HG03439 (cell line): ENCODE results near the gene MGRN1.

Source experiments
- ATAC-seq: cut with Tn5 transposase; IDR thresholded peaks from one replicate; pipeline ENCODE4 v1.9.1; 2021; ENCODE audit warnings: mild to moderate bottlenecking, moderate library complexity; ENCODE audit not compliant: unreplicated experiment

Gene MGRN1

DNA sequence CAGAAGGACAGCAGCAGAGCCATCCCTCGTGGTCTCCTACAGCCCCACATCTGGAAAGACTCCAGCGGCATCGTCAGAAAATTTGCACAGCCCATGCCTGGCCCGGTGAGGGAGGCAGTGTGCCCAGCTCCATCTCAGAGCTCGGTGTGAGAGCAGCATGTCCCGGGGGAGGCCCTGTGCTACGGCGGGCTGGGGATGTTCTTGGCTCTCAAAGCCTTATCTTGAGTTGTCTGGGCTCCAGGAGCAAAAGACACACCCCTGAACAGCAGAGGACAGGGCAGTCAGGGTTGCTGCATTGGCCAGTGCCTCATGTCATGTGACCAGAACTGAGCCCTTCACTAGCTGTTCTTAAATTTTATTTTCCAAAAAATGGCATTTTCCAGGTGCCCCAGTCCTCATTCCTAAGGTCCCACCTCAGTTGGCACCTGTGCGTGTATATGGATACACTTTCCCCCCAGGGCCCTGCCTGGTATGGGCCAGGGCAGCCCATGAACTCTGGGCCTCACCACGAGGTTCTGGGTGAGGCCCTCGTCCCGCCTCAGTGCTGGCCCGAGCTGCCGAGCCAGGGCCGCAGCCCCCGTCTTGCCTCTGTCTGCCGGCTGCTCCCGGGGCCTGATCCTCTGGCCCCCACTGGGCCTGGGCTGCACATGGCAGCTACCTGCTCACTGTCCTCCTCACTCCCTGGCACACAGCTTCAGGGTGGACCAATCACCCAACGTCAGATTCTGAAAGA lies 71.7 kb downstream of the MGRN1 start:
- ATAC-seq = no peak

DNA sequence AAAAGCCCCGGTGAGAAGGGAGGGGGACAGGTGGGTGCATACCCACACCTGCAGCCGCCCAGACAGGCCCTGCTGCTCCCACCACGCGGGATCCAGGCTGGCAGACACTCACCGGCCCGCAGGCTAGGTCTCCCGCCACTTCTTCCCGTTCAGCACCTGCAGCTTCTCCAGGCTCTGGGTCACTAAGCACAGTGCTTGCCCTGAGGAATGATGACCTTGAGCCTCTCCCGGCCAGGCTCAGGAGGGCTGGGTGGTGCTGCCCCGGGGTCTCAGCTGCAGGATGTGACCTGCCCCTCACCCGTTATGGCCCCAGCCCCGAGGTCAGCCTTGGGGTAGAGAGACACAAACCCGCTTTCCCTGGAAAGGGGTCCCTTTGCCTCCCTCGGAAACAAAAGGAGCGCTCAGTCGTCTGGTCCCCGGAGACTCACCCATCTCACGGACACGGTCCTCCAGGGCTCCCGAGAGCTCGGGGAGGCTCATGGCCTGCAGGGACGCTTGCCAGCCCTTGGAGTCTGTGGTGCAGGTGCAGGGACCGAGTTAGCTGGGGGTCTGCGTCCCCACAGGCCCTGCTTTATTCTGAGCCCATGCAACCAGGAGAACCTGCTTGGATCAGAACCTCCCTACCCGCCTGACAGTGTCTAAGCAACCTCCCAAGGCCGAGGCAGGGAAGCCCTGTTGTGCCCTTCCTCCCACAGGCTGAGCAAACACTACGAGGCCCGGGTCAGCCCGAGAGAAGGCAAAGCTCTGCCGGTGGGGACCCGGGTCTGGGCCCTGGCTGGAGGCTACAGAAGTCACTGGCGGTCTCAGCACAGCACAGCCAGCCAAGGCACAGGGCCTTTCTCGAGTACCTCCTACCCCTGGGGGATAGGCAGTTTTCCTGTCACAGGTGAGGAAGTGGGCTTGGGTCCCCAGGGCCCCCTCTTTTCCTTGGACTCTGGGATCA lies 72.5 kb downstream of the MGRN1 start:
- no peak for ATAC-seq

DNA sequence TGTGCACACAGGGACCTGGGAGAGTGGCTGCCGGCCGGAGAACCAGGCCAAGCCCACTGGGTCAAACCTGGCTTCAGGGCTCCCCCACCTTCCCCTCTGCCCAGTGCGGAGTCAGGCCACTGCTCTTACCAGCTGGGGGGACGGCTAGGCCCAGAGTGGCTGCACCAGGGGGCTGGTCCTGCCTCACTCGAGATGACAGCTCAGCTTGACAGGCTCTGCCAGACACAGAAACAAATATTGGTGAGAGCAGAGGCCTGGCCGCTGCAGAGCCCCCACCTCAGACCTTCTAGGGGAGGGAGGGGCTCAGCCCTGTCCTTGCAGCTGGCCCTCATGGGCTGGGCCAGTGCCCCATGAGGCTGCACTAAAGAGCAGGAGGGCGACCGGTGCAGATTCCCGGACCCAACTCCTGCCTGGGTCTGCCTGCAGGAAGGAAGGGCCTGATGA lies 73.2 kb downstream of the MGRN1 start:
- ATAC-seq = no peak

DNA sequence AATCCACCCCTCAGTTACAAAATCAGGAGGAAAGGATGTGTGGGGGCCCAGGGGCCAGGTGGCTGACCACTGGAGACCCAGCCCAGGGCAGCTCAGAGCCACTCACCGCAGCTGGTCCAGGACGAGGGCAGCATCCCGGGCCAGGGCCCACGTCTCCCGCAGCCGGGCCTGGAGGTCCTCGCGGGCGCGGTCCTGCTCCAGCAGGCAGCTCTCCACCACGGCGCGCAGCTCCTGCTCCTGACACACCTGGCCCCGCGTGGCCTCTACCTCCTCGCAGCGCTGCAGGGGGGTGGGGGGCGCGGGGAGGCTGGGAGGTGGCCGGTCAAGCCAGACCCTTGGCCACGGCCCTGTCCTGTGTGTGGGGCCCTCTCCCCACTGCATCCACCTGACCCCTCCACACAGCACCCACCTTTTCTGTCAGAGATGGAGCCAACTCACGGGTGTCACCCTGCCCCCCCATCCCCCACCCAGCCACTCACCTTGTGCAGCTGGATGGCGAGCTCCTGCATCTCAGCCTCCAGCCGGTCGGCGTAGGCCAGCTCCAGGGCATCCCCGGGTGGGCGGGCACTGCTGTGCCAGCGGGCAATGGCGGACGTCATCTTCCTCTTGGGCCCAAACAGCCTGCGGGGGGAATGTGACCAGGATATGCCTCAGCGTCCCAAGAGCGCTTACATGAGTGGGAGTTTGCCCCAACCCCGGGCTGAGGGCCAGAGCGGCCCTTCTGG lies 73.9 kb downstream of the MGRN1 start:
- ATAC-seq = no peak

DNA sequence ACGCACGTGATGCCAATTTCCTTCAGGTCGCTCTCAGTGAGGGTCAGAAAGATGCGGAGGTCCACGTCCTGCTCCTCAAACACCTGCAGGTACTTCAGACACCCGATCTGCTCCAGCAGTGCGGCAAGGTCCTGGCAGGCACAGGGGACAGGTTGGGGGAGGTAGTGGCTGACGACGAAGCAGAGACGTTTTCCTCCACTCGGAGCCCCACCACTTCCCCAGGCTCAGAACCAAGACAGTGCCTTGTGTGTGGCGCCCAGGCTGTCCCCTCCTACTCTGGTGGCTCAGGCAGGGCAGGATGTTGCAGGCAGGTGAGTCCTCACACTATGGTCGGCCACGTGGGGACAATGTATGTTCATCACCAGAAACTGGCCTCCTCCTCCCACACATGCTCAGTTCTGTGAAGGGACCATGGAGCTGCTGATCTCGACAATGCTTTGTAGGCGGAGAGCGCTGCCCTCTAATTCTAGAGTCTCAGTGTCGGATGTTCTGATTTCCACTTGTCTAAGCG lies 74.5 kb downstream of the MGRN1 start:
- ATAC-seq = no peak

DNA sequence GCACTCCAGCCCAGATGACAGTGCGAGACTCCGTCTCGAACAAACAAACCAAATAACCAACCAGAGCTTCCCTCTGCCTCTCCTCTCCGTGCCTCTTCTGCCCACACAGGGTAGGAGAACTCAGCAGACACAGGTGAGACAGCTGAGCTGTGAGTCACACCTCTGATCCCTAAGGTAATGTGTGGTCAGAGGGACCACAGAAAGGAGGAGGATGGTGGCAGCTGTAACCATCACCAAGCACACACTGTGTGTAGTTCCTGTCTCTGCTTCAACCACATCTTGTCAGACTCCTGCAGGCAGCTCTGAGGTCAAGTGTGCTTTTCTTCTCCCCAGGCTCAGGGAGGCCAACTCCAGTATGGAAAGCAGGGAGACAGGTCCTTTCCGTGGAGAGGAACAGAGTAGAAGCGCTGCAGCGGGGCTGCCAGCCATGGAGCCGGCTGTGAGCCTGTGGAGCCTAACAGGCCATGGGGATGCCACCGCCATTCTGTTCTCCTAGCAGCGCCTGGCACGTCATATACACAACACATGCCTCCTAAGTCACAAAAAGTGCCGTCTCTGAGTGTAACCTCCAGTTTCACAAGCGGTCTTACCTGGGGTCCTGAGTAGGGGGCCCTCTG lies 75.9 kb downstream of the MGRN1 start:
- no peak for ATAC-seq

DNA sequence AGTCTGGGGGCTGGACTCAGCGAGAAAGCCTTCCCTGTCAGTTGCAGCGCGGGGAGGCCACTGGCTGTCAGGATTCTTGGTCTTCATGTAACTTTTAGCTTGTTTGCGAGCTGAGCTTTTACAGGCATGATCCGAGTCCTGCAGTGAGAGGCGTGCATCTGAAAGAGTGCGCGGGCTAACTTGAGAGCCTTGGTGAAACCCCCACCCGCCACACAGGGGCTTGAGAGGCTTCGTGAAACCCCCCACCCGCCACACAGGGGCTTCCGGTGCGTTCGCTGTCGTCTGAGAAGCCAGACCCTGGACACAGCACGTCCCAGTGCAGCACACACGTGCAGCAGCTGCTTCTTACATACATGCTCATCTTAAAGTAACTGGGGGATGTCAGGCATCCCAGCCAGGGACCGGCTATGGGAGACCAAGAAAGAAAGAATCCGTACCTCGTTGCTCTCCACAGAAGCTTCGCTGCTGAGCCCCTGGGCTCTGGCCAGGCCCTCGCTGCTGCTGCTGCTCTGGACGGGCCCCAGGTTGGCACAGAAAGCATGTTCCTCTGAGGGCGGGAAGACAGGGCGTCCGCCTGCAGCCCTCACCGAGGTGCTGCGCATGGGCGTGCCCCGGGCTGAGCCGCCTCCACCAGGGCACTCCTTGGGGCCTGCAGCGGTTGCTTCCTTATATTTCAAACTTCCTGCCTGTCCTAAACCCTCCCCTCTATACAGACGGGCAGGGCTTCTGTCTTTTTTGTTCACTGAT lies 76.5 kb downstream of the MGRN1 start:
- no peak for ATAC-seq

DNA sequence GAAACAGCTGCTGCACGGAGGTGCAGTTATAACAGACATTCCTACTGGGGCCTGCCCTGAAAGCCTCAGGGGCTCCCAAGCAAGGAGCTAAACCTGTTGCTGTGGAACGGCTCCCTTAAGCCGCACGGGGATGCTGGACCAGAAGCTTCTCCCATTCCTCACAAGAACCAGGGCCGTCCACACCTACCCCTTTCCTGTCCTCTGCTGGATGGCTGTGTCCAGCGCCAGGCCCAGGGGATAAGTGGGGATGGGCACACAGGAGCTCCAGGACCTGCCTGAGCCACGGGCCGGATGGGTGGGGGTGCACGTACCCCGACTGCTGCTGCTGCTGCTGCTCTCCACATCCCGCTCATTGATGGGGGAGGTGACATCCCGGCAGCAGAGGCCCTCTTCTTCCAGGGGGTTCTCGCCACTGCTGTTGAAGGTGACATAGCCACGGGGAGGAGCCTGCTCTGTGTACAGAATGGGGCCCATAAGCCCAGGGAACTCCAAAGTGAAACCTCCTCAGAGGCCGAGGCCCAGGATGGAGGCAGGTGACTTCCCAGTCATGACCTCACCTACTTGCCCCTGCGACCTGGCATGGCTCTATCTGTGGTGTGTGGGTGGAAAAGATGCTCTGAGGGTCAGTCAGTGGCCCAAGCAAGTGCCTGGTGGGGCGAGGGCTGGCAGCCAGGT lies 77.3 kb downstream of the MGRN1 start:
- ATAC-seq = no peak

DNA sequence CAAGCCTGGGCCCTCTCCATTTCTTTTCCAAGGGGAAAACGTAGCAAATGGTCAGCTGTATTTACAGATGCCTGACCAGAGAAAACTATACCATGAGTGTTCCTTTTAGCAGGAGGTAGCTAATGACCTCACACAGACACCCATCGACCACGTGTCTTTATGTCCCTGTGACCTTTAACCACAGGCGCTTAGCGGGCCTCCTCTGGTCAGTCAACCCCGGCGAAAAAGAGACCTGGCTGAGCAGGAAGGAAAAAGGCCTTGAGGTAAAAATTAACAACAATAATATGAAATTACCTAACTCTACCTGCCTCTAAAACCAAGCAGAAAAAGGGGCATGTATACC lies 77.8 kb downstream of the MGRN1 start:
- ATAC-seq = no peak

DNA sequence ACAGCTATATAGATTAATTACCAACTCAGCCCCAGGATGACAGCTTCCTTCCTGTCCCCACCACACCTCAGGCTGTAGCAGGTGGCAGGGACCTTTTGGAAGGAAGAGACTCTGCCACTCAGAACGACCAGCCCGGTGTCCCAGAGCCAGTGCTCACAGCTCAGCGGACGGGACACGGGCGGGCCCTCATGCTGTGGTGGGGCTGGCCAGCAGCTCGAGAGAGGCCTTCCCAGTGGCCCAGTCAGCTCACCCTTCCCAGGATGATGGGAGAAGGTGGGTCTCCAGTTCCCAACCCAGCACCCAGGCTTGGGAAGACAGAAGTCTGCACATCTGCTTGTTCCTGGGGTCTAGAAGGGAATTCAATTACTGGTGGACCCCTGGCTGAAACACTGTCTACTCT lies 79.3 kb downstream of the MGRN1 start:
- no peak for ATAC-seq

DNA sequence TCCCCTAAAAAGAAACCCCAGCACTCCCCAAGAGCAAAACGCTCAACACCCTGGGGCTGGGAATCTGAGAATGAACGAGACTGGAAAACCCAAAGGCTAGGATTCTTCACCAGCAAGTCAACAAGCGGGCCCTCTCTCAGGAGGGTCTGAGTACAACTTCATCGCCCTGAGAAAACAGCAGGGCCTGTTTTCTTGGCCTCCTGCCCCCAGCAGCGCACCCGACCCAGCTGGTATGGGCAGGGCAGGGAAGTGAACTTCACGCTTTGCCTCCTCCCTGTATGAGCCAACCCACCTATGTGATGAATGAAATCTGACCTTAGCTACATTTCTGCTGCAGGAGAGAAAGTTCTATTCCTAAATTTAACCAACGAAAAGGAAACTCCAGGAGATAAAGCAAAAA lies 79.9 kb downstream of the MGRN1 start:
- no peak for ATAC-seq

DNA sequence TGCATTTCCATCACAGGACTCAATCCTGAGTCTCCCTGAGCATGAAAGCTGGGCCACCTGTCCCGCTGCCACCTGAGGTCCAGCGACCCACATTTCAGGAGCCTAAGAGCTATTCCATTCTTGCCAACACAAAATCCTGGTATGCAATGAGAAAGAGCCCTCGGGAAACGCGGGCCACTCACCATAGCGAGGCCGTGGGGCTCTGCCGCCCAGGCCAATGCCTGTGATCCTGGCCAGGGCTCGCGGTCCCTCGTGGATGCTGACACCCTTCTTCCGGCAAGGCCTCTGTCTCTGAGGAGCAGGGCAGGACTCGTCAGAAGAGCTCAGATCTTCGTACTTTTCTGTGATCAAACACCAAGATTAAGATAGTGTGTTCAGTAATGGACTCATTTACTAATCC lies 80.3 kb downstream of the MGRN1 start:
- ATAC-seq = no peak

DNA sequence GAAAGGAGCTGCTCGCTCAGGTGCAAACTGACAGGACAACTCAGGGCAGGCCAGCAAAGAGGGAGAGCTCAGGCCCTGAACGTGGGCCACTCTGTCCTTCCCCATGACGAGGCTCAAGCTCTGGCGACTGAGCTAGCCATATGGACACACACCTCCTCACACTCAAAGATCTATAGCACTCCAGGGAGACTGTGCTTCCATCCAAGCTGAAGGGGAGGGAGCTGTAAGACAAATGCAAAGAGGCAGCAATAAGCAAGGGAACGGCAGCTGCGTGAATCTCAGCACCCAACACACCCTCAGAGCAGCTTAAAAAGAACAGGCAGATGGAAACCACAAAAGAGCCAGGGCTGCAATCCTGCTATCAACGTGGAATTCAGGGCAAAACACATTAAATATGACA lies 82.2 kb downstream of the MGRN1 start:
- no peak for ATAC-seq

DNA sequence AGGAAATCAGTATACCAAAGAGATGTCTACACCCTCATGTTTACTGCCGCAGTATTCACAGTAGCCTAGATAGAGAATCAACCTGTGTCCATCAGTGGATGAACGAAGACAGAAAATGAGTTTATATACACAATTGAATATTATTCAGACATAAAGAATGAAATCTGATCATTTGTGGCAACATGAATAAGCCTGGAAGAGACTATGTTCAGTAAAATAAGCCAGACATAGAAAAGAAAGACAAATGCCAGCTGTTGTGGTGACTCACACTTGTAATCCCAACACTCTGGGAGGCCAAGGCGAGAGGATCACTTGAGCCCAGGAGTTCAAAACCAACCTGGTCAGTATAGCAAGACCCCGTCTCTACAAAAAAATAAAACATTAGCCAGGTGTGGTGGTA lies 84.9 kb downstream of the MGRN1 start:
- ATAC-seq = no peak

DNA sequence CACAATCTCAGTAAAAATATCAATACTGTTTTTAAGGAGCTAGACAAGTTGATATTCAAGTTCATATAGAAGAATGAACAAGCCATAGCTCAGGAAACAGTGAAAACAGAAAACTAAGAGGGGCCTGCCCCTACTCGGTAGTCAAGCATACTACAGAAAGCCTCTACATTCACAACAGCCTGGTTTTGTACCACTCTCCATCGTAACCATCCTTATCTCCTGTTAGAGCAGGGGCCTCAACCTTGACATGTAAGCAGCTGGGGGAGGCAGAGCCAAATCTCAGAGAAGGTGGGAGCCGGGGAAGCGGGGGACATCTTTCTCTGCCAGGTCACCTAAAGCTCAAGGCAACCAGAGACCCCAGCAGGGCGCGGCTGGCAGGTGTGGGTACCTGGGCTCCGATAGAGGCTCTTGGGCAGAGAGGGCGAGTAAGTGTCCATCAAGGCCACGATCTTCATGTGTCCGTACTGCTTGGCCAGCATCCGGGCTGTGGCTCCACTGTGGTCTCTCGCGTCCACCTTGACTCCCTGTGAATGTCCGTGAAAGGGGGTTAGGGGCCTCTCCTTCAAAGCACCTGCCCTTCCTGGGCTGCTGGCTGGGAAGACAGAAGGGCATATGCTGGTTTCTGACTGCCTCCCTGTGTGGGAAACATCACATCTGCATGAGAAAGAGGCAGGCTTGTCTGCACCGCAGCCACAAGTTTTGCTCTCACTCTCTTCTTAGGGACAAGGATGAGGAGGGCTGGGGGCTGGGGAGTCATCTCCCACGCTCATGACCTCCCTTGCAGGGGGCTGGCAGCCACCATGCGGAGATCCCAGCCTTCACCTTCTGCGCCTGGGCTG lies 89.3 kb downstream of the MGRN1 start:
- ATAC-seq = no peak

DNA sequence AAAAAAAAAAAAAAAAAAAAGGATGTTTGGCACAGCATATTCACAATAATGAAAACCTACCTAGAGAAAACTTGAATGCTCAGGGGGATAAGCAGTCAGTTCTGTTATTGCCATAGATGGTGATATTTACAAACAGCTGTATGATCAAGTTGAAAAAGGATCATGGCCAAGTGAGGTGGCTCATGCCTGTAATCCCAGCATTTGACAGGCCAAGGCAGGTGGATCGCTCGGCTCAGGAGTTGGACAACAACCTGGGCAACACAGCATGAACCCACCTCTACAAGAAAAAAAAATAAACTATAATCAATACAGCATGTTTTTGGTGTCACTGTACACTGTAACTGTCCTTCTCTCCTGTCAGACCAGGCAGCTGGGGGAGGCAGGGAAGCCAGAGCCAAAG lies 90.4 kb downstream of the MGRN1 start:
- ATAC-seq = no peak

DNA sequence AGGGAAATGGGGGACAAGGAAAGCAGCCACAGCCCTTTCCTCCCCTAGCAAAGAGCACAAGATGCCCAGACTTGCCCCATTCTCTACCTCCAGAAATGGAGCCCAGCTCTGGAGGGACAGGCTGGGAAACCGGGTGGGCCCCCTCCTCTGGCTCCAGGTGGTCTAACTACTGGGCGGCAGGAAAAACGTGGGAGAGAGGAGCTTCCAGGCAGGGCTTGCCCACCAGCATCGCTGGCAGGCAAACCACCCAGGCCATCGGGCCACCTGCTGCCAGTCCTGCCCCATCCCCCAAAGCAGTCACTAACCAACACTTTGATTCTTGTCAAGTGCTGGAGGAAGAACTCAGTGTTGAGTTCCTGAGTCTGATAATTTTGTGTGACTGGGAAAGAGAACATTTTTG lies 93.8 kb downstream of the MGRN1 start:
- no peak for ATAC-seq

DNA sequence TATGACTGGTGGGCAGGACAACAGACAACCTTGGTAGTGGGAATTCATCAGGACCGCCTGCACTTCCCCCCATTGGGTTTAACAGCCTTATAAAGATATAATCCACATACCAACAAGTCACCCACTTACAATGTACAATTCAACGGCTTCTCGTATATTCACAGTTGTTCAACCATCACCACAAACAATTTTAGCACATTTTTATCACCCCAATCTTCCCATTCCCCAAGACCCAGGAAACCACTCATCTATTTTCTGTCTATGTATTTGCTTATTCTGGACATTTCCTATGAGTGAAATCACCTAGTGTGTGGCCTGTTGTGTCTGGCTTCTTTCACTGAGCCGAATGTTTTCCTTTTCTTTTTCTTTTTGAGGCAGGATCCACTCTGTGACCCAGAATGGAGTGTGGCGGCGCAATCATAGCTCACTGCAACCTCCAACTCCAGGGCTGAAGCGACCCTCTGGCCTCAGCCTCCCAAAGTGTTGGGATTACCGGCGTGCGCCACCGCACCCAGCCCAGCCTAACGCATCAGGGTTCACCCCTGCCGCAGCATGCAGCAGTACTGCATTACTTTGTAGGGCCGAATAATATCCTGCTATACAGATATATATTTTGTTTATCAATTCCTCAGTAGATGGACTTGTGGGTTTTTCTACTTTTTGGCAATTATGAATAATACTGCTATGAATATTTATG lies 98.6 kb downstream of the MGRN1 start:
- no peak for ATAC-seq
